ENCODE results near the gene RTN4RL1.

RTN4RL1 gene

GRCh38 chr17:2059547-2060384, 34.6 kb upstream of the RTN4RL1 start:
- DNase-seq (ENCODE audit: low read depth), result no peak

- no peak for DNase-seq (ENCODE audit: low read depth)
Measured at GRCh38 chr17:2058586-2059546, 33.7 kb upstream of the RTN4RL1 start.

GRCh38 chr17:2057760-2058585, 32.8 kb upstream of the RTN4RL1 start:
- DNase-seq (ENCODE audit: low read depth), result no peak

GRCh38 chr17:2057175-2057759, 32.1 kb upstream of the RTN4RL1 start:
- DNase-seq (ENCODE audit: low read depth), result no peak

GRCh38 chr17:2056206-2057174, 31.4 kb upstream of the RTN4RL1 start:
- no peak for DNase-seq (ENCODE audit: low read depth)

GRCh38 chr17:2055292-2056205, 30.4 kb upstream of the RTN4RL1 start:
- no peak for DNase-seq (ENCODE audit: low read depth)

GRCh38 chr17:2054512-2055291, 29.6 kb upstream of the RTN4RL1 start, which contains the start of gene HIC1:
Gene HIC1, plus strand, starts transcription at chr17:2055103. Its CDS starts 1,588 bp downstream, at chr17:2056691.
- DNase-seq (ENCODE audit: low read depth), result no peak

GRCh38 chr17:2054262-2054511, 29.1 kb upstream of the RTN4RL1 start:
- DNase-seq (ENCODE audit: low read depth), result no peak

- no peak for DNase-seq (ENCODE audit: low read depth)
Measured at GRCh38 chr17:2053380-2054261, 28.5 kb upstream of the RTN4RL1 start.

- no peak for DNase-seq (ENCODE audit: low read depth)
Measured at GRCh38 chr17:2051933-2052559, 26.9 kb upstream of the RTN4RL1 start.

GRCh38 chr17:2051061-2051932, 26.2 kb upstream of the RTN4RL1 start:
- no peak for DNase-seq (ENCODE audit: low read depth)

GRCh38 chr17:2050300-2051060, 25.3 kb upstream of the RTN4RL1 start:
- DNase-seq (ENCODE audit: low read depth), result no peak

- peak; percentile 67 for DNase-seq (ENCODE audit: low read depth)
Measured at GRCh38 chr17:2049333-2050299, 24.5 kb upstream of the RTN4RL1 start.

- DNase-seq (ENCODE audit: low read depth), result no peak
Measured at GRCh38 chr17:2048805-2049204, 23.7 kb upstream of the RTN4RL1 start.

Measured in stromal cell of bone marrow (primary cell).